Gastrocnemius medialis (tissue), 4 donors: ENCODE results near the gene PIAS3. TPM values are rescaled to one million over a fixed set of nuclear protein-coding genes. Genes with fewer than 3 reads are reported as not detected.
"Not testable (repeated sequence)": the region's sequence is repeated elsewhere in the genome, so short reads cannot be mapped to it uniquely, and the experiment has no call there.

ENCODE experiments used
- ATAC-seq, 2 donors: fragments of 150-250 bp; one replicate each; pipeline ENCODE4 v1.9.1; 2016
- DNase-seq, 2 donors: peaks; one replicate each; pipeline ENCODE4 v3.0.0-alpha.2; 2019
- H3K27ac ChIP-seq, 4 donors: fragments of 200-600 bp; sonication (generic); 1 replicate in 1 of 4; 2 replicates in 3 of 4; pipeline ENCODE4 v1.5.1; 2016 to 2018; ENCODE audit warnings: mild to moderate bottlenecking in 2 of 4, moderate library complexity in 1 of 4
- H3K27me3 ChIP-seq, 3 donors: fragments of 200-600 bp; sonication (generic) in 2 of 3; 1 replicate in 1 of 3; 2 replicates in 2 of 3; pipeline versions ENCODE4 v1.5.1 to v1.6.0; 2016 to 2019; ENCODE audit warnings: mild to moderate bottlenecking in 1 of 3, moderate library complexity in 1 of 3
- H3K36me3 ChIP-seq, 2 donors: fragments of 200-600 bp; sonication (generic) in 1 of 2; one replicate each; pipeline ENCODE4 v1.5.1; 2017 to 2018
- H3K4me1 ChIP-seq, 2 donors: fragments of 200-600 bp; sonication (generic) in 1 of 2; one replicate each; pipeline ENCODE4 v1.5.1; 2016 to 2017; ENCODE audit warnings: mild to moderate bottlenecking in 2 of 2
- H3K4me3 ChIP-seq, 4 donors: fragments of 200-600 bp; sonication (generic) in 3 of 4; 1 replicate in 1 of 4; 2 replicates in 3 of 4; pipeline ENCODE4 v1.5.1; 2016 to 2019; ENCODE audit warnings: mild to moderate bottlenecking in 2 of 4
- H3K9me3 ChIP-seq, 3 donors: fragments of 200-600 bp; sonication (generic) in 2 of 3; 1 replicate in 1 of 3; 2 replicates in 2 of 3; pipeline ENCODE4 v1.5.1; 2016 to 2019
- POLR2A ChIP-seq, 2 donors: fragments of 450-650 bp; IDR thresholded peaks; one replicate each; pipeline ENCODE4 v1.6.1; 2017; ENCODE audit warnings: antibody characterized with exemption in 2 of 2, mild to moderate bottlenecking in 2 of 2, moderate library complexity in 2 of 2
- in situ Hi-C, 4 donors: fragments of 200-750 bp; cut with MboI; loops; one replicate each; pipeline versions ENCODE4 v1.15.0 to v1.8.0; 2017; ENCODE audit warnings: low sequenced_read_pairs in 4 of 4
- intact Hi-C: fragments of 100-400 bp; cut with DNase I; formaldehyde crosslinking; loops from one replicate; pipeline ENCODE4 v1.15.1; 2023; ENCODE audit warnings: low total_unique reads
- total RNA-seq, 4 donors: library from RNA; depleted of rRNA; stranded (reverse); fragments of >200 nt; gene quantifications; one replicate each; pipeline versions ENCODE4 v1.1.0 to v1.2.3, GENCODE V29; 2016
- TF ChIP-seq, protein P1 (sequence below), 5 experiments: fragments of 450-650 bp in 3 of 5; fragments of 200-600 bp in 2 of 5; sonication (generic) in 2 of 5; IDR thresholded peaks in 4 of 5; conservative IDR thresholded peaks in 1 of 5; 1 replicate in 4 of 5; 2 replicates in 1 of 5; pipeline ENCODE4 v1.5.1; 2016 to 2019; ENCODE audit warnings: antibody characterized with exemption in 5 of 5, mild to moderate bottlenecking in 3 of 5, moderate library complexity in 3 of 5

The PIAS3 gene
- total RNA-seq, 4 donors from 2014 or later = 26.2 to 40.0 (median 35.7) TPM

DNA sequence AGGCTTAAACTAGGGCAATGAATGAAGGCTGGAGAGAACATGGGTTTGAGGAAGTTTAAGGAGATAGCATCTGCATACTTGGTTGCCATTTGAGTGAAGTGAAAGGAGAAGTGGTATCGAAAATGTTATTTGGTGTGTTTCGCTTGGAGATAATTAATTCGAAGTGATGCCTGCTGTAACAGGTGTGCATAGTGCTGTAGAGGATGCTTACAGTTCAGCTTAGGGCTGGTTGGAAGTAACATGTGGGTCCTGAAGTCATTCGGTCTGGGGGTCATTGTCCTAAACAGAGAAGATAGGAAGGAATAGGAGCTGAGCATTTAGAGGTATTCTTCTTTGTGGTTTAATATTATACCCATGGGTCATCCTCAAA, 13.8 kb downstream of the PIAS3 start:
- Histone ChIP-seq H3K4me1 (peaks cover 6 to 14% of the 10 kb centered on the region in 2 donors), H3K27ac (peak overlapping the region; percentile 69 to 81 (median 77)), H3K36me3 (peaks cover 0 to 53% of the 10 kb centered on the region in 2 donors), H3K27me3 (no peaks in the 10 kb centered on the region), H3K4me3 (peak overlapping the region; percentile 51 to 65 (median 58)), H3K9me3 (no peaks in the 10 kb centered on the region)
- no peak for TF ChIP-seq POLR2A (IDR thresholded peaks at IDR 0.05)
- TF ChIP-seq, protein P1, sequence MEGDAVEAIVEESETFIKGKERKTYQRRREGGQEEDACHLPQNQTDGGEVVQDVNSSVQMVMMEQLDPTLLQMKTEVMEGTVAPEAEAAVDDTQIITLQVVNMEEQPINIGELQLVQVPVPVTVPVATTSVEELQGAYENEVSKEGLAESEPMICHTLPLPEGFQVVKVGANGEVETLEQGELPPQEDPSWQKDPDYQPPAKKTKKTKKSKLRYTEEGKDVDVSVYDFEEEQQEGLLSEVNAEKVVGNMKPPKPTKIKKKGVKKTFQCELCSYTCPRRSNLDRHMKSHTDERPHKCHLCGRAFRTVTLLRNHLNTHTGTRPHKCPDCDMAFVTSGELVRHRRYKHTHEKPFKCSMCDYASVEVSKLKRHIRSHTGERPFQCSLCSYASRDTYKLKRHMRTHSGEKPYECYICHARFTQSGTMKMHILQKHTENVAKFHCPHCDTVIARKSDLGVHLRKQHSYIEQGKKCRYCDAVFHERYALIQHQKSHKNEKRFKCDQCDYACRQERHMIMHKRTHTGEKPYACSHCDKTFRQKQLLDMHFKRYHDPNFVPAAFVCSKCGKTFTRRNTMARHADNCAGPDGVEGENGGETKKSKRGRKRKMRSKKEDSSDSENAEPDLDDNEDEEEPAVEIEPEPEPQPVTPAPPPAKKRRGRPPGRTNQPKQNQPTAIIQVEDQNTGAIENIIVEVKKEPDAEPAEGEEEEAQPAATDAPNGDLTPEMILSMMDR (IDR thresholded peaks at IDR 0.05 in 4 of 5, conservative IDR thresholded peaks at IDR 0.05 in 1 of 5) = no peak
- ATAC-seq (peak; percentile 25 to 29), DNase-seq (no peak)
- in situ Hi-C loops (loop anchor here in 2 of 4 donors (5.0 to 10.0 kb wide), 2 partner anchors 167 to 170 kb away; no protein-coding TSS in a partner anchor), intact Hi-C loops (loop anchor here (1.0 kb wide), 2 partner anchors 21 to 168 kb away; partner anchors contain the start of genes POLR3C and RNF115)

DNA sequence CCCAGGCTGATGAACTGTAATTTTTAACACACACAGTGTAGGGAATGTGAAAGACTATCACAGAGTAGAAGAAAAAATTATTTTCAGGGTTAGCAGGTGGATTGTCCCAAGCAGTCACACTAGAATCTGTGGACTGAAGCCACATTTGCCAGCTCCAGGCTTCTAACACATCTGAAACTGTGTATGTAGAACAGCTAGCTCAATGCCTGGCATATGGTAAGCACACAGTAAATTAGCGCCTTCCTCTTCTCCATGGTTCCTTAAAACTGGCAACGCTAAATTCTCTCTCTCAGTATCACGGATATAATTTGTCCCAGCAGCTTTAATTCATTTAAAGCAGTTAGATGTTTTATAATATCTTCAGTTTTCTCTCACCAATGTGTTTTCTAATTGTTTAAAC, 15.8 kb downstream of the PIAS3 start:
- DNase-seq = no peak
- Histone ChIP-seq H3K27ac (no peak overlapping the region), H3K4me1 (peaks cover 11 to 14% of the 10 kb centered on the region in 2 donors), H3K36me3 (peaks cover 0 to 54% of the 10 kb centered on the region in 2 donors), H3K4me3 (no peak overlapping the region), H3K9me3 (no peaks in the 10 kb centered on the region), H3K27me3 (no peaks in the 10 kb centered on the region)
- in situ Hi-C loops = loop anchor here in 2 of 4 donors (5.0 to 10.0 kb wide), 2 partner anchors 169 to 172 kb away; no protein-coding TSS in a partner anchor
- ATAC-seq = no peak
- TF ChIP-seq, protein P1 (IDR thresholded peaks at IDR 0.05 in 4 of 5, conservative IDR thresholded peaks at IDR 0.05 in 1 of 5) = no peak
- no peak for TF ChIP-seq POLR2A (IDR thresholded peaks at IDR 0.05)
- intact Hi-C loops = no loop called here

DNA sequence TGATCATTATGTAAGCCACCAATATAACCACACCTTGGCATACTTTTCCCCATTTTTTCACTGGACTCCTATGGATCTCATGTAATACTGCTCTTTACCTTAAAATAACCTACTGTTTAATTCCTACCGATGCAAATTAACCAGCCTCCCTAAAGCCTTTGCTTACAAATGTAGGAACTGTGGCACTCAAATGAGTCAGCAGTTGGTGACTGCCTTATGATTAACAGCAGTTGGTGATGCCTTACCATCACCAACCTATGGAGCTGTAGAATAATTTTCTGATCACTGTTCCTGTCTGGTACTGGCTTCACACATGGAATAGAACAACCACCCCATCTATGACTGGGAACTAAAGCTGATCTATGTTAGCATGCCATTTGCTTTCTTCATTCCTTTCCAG, 21.2 kb downstream of the PIAS3 start:
- in situ Hi-C loops (loop anchor here in 1 of 4 donors (10.0 kb wide), 1 partner anchor 63 kb away; no protein-coding TSS in a partner anchor), intact Hi-C loops (no loop called here)
- no peaks in the 10 kb centered on the region for H3K27me3 ChIP-seq
- DNase-seq (no peak), ATAC-seq (no peak)
- TF ChIP-seq, protein P1 (IDR thresholded peaks at IDR 0.05 in 4 of 5, conservative IDR thresholded peaks at IDR 0.05 in 1 of 5) = no peak
- no peak for TF ChIP-seq POLR2A (IDR thresholded peaks at IDR 0.05)
- H3K4me3 ChIP-seq = no peak overlapping the region
- no peak overlapping the region for H3K27ac ChIP-seq
- no peaks in the 10 kb centered on the region for H3K9me3 ChIP-seq
- H3K36me3 ChIP-seq = peaks cover 4 to 97% of the 10 kb centered on the region in 2 donors
- H3K4me1 ChIP-seq = peaks cover 0 to 4% of the 10 kb centered on the region in 2 donors

DNA sequence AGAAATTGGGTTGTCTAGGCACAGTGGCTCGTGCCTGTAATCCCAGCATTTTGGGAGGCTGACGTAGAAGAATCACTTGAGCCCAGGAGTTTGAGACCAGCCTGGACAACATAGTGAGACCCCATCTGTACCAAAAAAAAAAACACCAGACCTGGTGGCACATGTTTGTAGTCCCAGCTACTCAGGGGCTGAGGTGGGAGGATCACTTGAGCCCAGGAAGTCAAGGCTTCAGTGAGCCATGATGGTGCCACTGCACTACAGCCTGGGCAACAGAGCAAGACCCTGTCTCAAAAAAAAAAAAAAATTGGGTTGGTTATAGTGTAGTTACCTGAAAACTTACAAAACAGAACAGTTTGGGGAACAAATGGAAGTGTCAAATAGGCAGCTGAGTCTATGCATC, 28.1 kb downstream of the PIAS3 start:
- H3K9me3 ChIP-seq, H3K27ac ChIP-seq, H3K4me1 ChIP-seq, intact Hi-C loops, DNase-seq, H3K27me3 ChIP-seq, ATAC-seq, H3K4me3 ChIP-seq: not testable (repeated sequence)
- H3K36me3 ChIP-seq = peaks cover 8 to 94% of the 10 kb centered on the region in 2 donors
- in situ Hi-C loops = loop anchor here in 1 of 4 donors (10.0 kb wide), 1 partner anchor 56 kb away; no protein-coding TSS in a partner anchor

DNA sequence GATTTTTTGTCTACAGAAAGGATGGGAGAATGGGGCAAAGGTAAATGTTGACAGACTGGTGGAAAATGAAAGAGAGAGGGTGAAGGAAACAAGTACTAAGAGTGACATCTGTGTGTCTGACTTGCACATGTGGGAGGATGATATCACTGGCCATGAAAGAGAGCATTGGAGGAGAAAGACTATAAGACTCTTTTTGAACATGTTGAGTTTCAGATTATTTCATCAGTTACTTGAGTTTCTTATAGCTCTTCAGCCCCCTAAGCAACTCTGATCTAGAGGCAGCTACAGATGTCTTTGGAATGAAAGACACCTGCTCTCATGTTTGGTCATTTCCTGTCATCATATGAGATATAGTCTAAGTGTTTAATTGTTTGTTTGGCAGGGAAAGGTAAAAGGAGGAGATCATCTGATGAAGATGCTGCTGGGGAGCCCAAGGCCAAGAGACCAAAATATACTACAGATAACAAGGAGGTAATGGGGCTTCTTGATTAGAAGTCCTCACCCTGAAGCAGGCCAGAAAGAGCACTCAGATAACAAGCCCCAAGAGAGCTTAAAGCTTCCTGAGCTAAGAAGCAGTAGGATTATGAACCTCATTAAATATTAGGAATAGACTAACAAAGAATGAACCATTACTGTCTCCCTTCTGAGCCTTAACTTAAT, 30.4 kb downstream of the PIAS3 start:
- no peak for ATAC-seq
- intact Hi-C loops = loop anchor here (10.0 kb wide), 1 partner anchor 46 kb away; no protein-coding TSS in a partner anchor

More for the DNA sequence above, 30.4 kb downstream of the PIAS3 start:
- no peak overlapping the region for H3K4me3 ChIP-seq
- TF ChIP-seq POLR2A (IDR thresholded peaks at IDR 0.05) = no peak
- TF ChIP-seq, protein P1 (IDR thresholded peaks at IDR 0.05 in 4 of 5, conservative IDR thresholded peaks at IDR 0.05 in 1 of 5) = no peak
- DNase-seq = no peak
- H3K4me1 ChIP-seq = peaks cover 7 to 11% of the 10 kb centered on the region in 2 donors
- H3K27me3 ChIP-seq = no peaks in the 10 kb centered on the region
- in situ Hi-C loops = no loop called here
- H3K36me3 ChIP-seq = peaks cover 8 to 77% of the 10 kb centered on the region in 2 donors
- no peaks in the 10 kb centered on the region for H3K9me3 ChIP-seq
- no peak overlapping the region for H3K27ac ChIP-seq
